ENCODE results near the gene PURA.

GRCh38 chr5:140174465-140175366, 60.8 kb downstream of the PURA start, which contains the start of gene CYSTM1:
- TF ChIP-seq EGR1 (IDR thresholded peaks at IDR 0.05) (no peak), CEBPB (IDR thresholded peaks at IDR 0.05) (peak; percentile 60; the same call in 1 of the 2 replicates), RAD21 (IDR thresholded peaks at IDR 0.05; ENCODE audit: low read depth) (no peak)
